GM21367 (cell line): ENCODE measurements around the gene LMTK2.
A peak's percentile ranks its signal among the peaks of the same experiment; 100 is the strongest.

Experiments used
- ATAC-seq: cut with Tn5 transposase; IDR thresholded peaks from one replicate; pipeline ENCODE4 v1.9.1; 2021; ENCODE audit not compliant: unreplicated experiment

Gene LMTK2

DNA sequence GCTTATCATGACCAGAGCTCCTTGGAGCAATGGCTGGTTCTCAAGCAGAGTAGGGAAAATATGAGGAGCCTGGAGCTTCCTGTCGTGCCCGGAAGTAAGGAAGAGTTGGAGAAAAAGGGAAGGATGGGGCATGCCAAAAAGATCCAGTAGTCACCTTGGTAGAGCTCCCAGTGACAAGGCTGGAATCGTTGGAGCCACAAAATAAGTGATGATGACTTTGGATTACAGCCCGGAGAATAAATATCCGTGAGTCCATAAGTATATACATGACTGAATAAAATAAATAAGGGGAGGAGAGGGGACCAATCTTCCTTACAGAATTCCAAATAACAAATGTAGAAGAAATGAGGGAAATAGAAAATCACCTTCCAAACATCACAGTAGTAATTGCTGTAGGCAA, 29.3 kb downstream of the LMTK2 start:
- no peak for ATAC-seq

DNA sequence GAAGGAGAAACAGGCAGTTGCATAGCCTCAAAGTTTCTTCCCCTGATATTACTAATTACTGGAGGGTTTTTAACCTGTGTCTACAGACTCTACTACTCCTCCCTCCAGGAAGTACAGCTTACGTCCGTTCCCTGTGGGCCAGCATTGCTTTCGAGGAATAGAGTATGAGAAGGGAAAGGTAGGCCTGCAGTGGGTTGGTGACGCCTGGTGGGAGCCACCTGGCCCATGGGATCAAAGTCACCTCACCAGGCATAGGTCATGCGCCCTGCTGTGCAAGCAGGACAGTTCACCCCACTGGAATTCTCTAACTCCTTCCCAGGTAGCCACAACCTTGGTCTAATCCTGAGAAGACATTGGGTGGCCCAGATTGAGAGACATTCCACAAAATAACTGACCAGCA, 29.8 kb downstream of the LMTK2 start:
- no peak for ATAC-seq

DNA sequence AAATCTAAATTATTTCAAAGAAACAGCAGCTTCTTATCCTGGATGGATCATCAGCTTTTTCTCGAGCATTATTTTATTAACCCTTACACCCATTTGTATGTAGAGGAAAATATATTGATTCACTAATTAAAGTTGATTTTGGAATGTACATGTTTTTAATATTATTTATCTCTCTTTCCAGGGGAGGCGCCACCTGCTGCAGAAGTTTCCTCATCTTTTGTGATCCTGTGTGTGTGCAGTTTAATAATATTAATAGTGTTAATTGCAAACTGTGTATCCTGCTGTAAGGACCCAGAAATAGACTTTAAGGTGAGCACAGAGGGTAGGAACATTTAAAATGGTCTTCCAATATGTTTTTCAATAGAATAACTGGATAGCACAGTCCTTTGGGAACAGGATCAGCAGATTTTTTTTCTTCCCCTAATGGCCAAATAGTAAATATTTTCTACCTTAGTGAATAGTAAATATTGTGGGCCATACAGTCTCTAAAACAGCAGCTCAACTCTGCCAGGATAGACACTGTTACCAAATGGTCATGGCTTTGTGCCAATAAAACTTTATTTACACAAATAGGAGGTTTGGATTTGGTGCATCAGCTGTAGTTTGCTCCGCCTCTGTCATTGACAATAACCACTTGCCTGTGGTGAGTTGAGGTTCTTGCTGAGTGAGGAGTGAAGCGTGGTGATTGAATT, 30.6 kb downstream of the LMTK2 start:
- no peak for ATAC-seq

DNA sequence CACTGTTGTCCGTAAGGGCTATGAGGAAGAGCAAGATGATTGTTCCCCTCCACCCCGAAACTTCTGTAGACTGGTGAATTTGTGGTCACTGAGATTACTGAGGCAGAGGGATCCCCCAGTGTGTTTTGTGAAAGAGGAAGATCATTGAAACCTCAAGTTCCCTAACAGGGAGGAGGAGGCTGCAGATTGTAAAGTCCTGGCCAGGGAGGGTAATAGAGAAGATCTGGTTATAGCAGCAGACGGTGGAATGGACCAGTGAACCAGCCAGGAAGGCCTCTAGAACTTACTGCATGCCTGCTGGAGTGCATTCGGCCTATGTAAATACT, 31.1 kb downstream of the LMTK2 start:
- peak; percentile 59 for ATAC-seq

DNA sequence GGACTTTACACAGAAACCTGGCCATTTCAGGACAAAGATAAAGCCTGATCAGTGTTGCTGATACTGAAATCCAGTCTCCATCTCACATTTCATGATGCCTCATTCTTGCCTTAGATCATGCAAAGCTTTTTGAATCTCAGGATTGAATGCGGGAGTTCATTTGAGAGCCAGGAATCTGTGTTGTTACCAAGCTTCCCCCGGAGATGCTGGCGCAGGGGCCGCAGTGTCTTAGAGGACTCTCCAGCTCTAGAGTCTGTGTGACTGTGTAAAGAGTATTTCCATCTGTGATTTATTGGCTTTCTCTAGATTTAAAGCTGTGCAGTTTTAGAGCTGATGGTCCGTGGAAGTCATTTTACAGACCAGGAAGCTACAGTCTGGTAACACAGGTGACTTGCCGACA, 32.0 kb downstream of the LMTK2 start:
- ATAC-seq: no peak

DNA sequence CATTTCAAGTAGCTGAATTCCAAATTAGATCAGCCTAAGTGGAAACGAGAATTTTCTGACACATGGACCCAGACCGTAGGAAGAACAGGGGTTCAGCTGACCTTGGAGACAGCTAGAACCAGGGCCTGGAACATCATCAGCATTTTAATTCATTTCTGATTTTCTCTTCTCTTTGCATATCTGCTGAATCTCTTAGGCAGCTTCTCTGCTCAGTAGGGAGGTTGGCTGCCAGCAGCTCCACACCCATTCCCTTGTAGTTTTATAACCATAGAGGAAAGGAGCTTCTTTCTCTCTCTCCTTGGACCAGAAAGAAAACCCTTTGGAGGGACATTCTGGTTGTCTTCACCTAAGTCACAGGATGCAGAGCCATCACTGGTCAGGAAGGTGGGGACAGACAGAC, 36.0 kb downstream of the LMTK2 start:
- no peak for ATAC-seq

DNA sequence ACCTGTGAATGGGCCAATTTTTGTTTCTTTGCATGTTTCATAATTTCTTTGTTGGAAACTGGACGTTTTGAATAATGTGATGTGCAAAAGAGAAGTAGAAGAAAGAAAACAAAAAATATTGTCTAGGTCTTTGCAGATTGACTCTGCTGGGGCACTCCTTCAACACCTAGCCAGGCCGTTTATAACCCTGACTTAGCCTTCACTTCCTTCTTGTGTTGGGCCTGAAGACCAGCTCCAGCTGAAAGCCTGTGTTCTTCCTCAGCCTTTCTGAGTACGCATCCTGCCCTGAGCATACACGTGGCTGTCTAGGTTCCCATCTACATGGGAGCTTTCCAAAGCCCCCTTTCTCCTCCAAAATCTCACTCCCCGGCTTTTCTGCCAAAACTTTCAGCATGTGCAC, 41.9 kb downstream of the LMTK2 start:
- no peak for ATAC-seq

DNA sequence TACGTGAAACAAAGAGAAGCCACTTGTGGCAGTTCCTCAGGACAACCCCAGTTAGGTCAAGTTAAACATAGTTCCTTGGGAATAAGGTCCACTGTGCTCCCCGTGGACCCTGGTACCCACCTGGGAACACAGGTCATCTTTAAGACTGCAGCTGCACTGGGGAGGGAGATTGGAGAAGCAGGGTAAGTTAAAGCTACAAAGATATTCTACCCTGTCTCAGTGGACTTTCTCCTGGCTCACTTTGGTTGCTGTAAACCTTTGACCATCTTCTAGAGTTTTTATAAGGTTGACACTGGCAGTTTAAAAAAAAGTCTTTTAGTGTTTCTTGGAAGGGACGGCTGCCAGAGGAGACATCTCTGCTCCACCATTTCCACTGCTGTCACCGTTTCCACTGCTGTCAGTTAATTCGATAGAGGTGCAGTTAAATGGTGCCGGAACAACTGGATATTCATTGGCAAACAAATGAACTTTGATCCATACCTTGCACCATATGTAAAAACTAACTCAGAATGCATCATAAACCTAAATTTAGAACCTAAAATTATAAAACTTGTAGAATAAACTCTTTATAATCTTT, 42.5 kb downstream of the LMTK2 start:
- ATAC-seq: no peak

DNA sequence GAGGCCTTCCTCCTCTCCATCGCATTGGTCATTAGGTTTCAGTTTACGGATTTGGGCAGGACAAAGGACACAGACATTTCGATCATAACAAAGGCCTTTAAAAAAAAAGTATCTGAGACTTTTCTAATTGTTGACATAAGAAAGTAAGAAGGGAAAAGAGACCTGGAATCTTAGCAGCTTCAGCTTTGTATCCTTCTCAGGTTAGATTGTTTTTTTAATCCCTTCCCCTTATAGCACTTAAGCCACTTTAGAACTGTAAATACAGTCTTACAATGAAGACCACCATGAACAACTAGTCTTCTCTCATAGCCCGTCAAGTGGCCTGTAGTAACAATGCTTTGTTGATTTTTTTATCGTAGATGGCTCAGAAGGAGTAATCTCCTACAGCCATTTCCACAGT, 45.2 kb downstream of the LMTK2 start:
- no peak for ATAC-seq

DNA sequence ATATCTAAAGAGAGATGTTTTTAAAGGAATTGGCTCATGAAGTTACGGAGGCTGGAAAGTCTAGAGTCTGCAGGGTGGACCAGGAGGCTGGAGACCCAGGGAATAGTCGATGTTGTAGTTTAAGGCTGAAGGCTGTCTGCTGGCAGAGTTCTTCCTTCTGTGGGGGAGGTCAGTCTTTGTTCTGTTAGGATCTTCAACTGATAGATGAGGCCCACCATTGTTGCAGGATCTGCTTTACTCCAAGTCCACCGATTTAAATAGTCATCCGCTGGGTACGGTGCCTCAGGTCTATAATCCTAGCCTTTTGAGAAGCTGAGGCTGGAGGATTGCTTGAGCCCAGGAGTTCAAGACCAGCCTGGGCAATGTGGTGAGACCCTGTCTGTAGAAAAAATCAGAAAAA, 50.0 kb downstream of the LMTK2 start:
- no peak for ATAC-seq

DNA sequence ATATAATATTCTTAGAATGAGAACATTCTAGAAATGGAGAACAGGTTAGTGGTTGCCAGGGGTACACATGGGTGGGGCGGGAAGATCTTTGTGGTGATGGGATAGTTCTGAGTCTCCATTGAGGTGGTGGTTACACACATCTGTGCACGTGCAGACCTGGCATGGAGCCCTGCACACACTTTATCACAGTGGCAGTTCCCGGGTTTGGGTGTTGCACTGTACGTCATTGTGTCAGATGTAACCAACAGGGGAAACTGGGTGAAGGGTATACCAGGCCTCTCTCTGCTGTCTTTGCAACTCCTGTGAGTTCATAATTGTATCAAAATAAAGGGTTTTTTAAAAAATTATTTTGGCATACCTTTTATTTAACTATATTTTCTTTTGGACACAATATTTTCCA, 51.1 kb downstream of the LMTK2 start:
- ATAC-seq: no peak

DNA sequence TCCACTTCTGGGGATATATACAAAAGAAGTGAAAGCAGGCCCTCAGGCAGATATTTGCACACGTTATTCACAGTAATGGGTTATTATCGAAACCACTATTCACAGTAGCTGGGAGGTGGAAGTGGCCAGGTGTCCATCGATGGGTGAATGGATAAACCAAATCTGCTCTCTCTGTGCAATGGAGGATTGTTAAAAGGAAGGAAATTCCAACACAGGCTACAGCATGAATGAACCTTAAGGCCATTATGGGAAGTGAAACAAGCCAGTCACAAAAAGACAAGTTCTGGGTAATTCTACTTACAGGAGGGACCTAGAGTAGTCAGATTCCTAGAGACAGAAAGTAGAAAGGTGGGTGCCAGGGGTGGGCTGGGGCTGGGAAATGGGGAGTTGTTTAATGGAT, 56.1 kb downstream of the LMTK2 start:
- no peak for ATAC-seq

DNA sequence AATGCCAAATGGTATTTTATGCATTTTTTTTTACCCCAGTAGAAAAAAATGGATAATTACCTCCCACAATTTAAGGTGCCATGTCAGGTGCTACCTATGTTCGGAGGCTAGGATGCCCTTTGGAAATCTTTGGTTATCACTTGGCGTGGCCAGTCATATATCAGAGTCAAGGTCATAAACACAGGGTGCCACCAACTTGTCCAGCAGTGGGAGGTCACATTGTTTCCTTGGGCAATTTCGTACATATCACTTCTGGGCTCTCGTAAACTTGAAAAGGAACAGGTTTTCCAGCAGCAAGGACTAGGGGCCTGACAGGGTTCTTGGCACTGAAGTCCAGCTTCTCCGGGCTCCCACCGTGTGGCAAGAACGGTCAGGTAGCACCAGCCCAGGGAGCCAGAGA, 56.6 kb downstream of the LMTK2 start:
- no peak for ATAC-seq

DNA sequence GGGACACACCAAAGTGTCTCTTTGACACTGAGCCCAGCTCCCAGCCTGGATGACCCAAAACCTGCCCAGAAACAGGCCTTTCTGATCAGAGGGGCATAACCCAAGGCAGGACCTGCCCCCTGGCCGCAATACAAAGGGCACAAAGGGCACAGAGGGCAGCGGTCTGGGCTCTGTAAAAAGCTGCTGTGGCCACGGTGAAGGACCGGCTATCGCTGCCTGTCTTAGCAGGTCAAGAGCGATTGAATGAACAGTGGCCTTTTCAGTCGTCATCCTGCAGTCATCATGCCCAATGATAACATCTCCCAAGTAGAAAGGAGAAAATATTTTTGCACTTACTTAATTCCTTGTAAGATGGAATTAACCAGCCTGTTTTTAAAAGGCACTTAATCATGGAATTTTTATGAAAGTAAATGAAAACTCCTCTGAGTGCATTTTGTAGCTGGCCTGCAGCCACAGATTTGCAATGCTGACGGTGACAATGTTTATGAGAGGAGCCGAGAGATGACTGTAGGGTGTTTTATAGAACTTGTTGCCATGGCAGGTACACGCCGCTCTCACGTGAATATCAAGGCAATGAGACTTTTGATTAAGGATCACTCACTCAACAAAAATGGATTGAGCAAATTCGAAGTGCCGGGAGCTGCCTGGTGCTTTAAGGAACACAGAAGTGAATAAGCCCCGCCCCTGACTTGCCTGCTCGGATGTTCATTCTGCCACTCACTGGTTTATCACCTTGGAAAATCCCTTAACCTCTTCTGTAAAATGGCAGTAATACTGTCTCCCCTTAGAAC, 57.2 kb downstream of the LMTK2 start:
- no peak for ATAC-seq

DNA sequence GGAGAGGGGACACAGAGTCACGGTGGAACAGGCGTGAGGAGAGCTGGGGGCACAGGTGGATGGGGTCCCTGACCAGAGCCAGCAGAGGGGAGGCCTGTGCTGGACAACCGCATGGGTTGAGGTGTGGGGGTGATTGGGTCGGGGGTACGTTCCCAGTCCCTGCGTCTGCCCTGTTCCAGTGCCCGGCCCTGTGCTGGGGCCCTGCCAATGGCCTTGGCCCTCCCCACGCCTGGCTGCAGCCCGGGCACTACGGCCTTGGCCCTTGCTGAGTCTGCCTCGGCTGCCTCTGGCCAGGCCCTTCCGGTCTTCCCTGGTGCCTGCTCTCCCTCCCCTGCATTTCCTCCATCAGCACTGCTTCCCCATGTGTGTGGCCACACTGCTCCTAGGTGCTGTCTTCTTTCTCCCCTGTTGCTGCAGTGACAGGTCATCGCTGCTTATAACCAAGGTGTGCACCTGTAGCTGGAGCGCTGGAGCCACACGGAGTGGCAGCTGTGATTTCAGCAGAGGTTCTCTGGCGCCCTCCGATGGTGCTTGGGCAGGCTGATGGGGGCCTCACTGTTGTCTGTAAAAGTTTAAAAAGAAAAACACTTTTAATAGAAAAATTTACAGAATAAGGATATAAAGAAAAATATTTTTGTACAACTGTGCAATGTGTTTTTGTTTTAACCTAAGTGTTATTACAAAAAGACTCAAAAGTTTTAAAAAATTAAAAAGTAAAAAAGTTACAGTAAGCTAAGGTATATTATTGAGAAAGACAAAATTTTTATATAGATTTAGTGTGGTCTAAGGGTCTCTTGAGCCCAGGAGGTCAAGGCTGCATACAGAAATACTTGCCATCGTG, 59.4 kb downstream of the LMTK2 start:
- ATAC-seq: no peak

DNA sequence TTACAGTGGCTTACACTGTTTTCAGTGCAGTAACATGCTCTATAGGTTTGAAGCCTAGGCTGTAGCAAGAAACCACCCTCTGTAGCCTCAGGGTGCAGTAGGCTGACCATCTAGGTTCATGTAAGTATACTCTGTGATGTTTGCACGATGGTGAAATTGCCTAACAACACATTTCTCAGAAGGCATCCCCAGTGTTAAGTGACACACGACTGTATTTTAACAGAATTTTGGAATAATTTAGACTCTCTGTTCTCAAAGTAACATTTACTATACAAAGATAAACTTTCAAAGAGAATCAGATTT, 60.0 kb downstream of the LMTK2 start:
- ATAC-seq: no peak

DNA sequence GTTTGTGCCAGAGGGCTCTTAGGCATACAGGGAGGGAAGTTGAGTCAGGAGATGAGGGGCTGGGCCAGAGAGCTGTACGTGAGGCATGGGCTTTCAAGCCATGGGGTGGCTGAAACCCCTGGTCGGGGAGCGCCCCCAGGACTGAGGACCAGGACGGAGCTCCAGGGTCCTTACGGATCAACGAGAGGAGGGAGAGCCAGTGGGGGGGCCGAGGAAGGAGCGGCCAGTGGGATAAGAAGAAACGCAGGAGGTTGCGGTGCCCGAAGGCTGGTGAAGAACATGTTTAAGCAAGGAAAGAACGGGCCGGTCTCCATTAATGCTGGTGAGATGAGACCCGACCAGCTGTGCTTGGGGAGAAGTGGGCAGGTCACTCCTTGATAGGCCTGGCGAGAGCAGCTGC, 61.0 kb downstream of the LMTK2 start:
- ATAC-seq: no peak

DNA sequence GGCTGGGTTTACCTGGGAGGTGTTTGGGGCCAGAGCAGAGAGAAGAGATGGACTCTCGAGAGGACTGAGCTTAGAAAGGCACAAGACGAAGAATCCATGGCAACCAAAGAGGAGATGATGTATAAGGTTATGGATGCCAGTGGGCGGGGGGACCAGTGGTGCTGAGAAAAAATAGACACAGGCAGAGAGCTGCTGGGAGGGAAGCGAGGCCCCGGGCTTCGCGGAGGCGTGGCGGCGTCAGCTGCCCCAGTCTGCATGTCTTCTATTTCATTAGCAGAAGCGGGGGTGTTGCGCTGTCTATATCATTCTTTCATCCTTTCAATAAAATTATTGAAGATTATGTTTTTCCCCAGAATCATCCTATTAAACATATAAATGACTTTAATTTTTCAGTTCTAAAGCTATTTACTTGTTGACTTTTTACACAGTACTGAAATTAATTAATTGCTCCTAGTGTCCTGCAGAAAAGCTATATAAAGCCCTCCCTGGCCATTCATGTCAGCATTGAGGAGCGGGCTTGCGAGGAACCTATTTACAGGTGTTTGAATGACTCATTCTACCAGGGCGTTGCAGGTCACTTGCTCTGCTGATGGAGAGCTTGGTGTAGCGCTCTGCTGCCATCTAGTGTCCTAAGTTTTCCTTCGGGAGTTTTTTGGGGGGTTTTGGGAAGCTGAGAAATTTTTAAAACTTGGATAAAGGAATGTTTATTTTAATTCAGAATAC, 61.7 kb downstream of the LMTK2 start:
- peak; percentile 80 for ATAC-seq

DNA sequence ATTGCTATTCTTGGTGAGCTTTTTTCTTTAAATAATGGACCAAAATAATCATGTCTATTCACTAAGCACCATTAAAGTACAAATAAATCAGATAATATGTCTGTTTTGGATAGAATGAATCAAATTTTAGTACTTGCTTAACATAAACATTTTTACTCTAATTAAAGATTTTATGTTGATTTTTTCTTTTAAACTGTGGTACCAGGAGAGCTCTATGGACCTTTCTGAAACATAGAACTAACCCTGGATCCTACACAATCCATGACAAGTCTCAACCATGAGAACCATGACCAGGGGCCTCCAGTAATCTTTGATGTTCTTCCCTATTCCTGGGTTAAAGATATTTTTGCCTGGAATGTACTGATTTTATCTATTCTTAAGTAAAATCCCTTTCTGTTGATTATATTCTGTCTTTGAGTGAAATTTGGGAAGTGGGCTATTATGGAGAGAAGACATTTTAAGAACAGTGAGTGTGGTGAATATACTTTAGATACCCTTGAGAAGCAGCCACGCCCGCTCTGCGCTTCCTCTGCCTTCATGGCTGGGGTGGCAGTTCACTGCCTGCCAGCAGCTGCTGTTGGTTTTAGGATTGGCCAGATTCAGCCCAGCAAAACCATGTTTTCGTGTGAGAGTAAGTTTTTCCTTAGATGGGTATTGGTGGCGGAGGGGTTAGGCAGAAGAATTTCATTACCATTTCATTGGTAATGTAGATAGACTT, 62.4 kb downstream of the LMTK2 start:
- no peak for ATAC-seq

DNA sequence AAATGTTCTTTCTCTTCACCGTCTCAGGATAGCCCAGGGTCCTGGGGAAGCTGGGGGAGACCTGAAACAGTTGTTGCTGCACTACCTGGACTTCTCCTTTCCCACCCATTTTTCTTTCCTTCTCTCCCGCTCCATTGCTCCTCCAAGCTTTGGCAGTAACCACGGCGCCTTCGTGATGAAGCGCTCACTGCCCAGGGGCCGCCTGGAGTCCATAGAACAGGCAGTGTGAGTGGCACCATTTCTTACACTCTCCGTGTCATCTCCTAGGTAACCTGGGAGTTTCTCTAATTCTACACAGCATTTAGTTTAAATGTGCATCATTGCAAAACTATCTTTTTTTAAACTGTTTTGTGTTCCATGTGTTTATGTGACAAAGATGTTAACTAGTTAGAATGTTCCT, 64.3 kb downstream of the LMTK2 start:
- no peak for ATAC-seq

DNA sequence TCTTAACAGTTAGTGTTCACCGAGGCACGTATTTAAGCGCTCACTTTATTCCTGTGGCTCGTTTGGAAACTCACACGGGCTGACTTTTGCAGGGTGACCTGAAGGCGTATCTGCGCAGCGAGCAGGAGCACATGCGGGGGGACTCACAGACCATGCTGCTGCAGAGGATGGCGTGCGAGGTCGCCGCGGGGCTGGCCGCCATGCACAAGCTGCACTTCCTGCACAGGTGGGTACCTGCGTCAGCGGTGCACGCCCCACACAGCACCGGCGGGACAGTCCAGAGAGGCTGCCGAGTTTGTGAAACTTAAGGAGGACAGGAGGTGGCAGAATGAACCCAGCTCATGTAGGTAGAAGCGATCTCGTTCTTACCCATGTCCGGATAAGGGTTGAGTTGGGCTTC, 64.8 kb downstream of the LMTK2 start:
- ATAC-seq: no peak
